Stimulated activated naive B cell treated with anti-CD40 and anti-IgM and Interleukin-4, amounts not matched to agents 10 μg/mL and 1 μg/mL and 100 μg/mL, for 72 hours (primary cell): ENCODE results near the gene C17orf107.
A peak's percentile ranks its signal among the peaks of the same experiment; 100 is the strongest.
"Not testable (repeated sequence)": the region's sequence is repeated elsewhere in the genome, so short reads cannot be mapped to it uniquely, and the experiment has no call there.

ENCODE experiments used
- ATAC-seq, 2 donors: fragments of 150-1000 bp; cut with Tn5 transposase; replicated peaks; 2 replicates each; pipeline ENCODE4 v1.10.0; 2021; ENCODE audit warnings: moderate library complexity in 1 of 2
- DNase-seq: peaks from one replicate; pipeline ENCODE4 v3.0.0; 2021
- H3K27ac Mint-ChIP-seq: one replicate; pipeline ENCODE4 v1.8.0; 2022; ENCODE audit warnings: mild to moderate bottlenecking, mixed read lengths
- H3K27me3 Mint-ChIP-seq, 2 donors: one replicate each; pipeline ENCODE4 v1.8.0; 2022; ENCODE audit warnings: mixed read lengths in 2 of 2
- H3K36me3 Mint-ChIP-seq, 2 donors: one replicate each; pipeline ENCODE4 v1.8.0; 2022; ENCODE audit warnings: mixed read lengths in 2 of 2, mild to moderate bottlenecking in 1 of 2
- H3K4me1 Mint-ChIP-seq, 2 donors: one replicate each; pipeline ENCODE4 v1.8.0; 2022; ENCODE audit warnings: mixed read lengths in 2 of 2, mild to moderate bottlenecking in 1 of 2
- H3K4me3 Mint-ChIP-seq, 2 donors: one replicate each; pipeline ENCODE4 v1.8.0; 2022; ENCODE audit warnings: mild to moderate bottlenecking in 2 of 2, mixed read lengths in 2 of 2, moderate library complexity in 1 of 2
- H3K9me3 Mint-ChIP-seq, 2 donors: one replicate each; pipeline ENCODE4 v1.8.0; 2022; ENCODE audit warnings: mixed read lengths in 2 of 2, mild to moderate bottlenecking in 1 of 2

Gene C17orf107

GRCh38 chr17:4899341-4900230, at the start of gene C17orf107:
C17orf107 (plus strand) TSS chr17:4899536; CDS start chr17:4899763, 227 bp downstream.
- Mint-ChIP-seq H3K27me3 (peaks cover 4 to 18% of the 10 kb centered on the region in 2 donors), H3K36me3 (peaks cover 34 to 38% of the 10 kb centered on the region in 2 donors)

GRCh38 chr17:4850246-4850645, 49.1 kb upstream of the C17orf107 start:
- H3K27ac Mint-ChIP-seq, result peak overlapping the region; percentile 20
- H3K27me3 Mint-ChIP-seq, result no peaks in the 10 kb centered on the region
- peaks cover 14 to 31% of the 10 kb centered on the region in 2 donors for H3K36me3 Mint-ChIP-seq
- no peak for DNase-seq
- no peak for ATAC-seq
- H3K4me3 Mint-ChIP-seq, result no peak overlapping the region
- peaks cover 28 to 41% of the 10 kb centered on the region in 2 donors for H3K4me1 Mint-ChIP-seq
- peaks cover 0 to 2% of the 10 kb centered on the region in 2 donors for H3K9me3 Mint-ChIP-seq

More at GRCh38 chr17:4899341-4900230, at the start of gene C17orf107:
- DNase-seq (peak; percentile 82), ATAC-seq (peak; percentile 57 to 73)
- H3K27ac Mint-ChIP-seq, result peak within 1 kb of the TSS; percentile 91
- H3K4me1 Mint-ChIP-seq, result peaks cover 38 to 47% of the 10 kb centered on the region in 2 donors
- peak within 1 kb of the TSS; percentile 84 to 87 for H3K4me3 Mint-ChIP-seq
- peaks cover 0 to 1% of the 10 kb centered on the region in 2 donors for H3K9me3 Mint-ChIP-seq

- no peak for ATAC-seq
- Mint-ChIP-seq H3K27me3 (no peaks in the 10 kb centered on the region), H3K9me3 (peaks cover 0 to 2% of the 10 kb centered on the region in 2 donors), H3K27ac (no peak overlapping the region), H3K4me1 (peaks cover 26 to 38% of the 10 kb centered on the region in 2 donors), H3K4me3 (no peak overlapping the region), H3K36me3 (peaks cover 12 to 30% of the 10 kb centered on the region in 2 donors)
- no peak for DNase-seq
Observed at GRCh38 chr17:4851084-4851483, 48.3 kb upstream of the C17orf107 start.

DNA sequence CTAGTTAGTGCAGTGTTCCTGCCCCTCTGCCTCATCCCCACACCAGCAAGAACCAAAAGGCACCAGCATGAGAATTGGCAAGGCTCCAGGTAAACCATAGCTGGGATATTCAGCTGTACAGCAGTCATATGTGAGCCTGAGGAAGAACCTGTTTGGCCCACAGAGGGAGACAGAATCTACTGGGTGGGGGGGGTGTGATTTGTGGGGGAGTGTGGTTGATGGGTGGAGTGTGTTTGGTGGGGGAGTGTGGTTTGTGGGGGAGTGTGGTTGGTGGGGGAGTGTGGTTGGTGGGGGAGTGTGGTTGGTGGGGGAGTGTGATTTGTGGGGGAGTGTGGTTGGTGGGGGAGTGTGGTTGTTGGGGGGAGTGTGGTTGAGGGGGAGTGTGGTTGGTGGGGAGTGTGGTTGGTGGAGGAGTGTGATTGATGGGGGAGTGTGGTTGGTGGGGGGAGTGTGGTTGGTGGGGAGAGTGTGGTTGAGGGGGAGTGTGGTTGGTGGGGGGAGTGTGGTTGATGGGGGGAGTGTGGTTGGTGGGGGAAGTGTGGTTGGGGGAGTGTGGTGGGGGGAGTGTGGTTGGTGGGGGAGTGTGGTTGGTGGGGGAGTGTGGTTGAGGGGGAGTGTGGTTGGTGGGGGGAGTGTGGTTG, 46.6 kb upstream of the C17orf107 start:
- no peak overlapping the region for H3K27ac Mint-ChIP-seq
- peaks cover 18 to 39% of the 10 kb centered on the region in 2 donors for H3K36me3 Mint-ChIP-seq
- no peaks in the 10 kb centered on the region for H3K27me3 Mint-ChIP-seq
- DNase-seq (no peak), ATAC-seq (no peak)
- no peak overlapping the region for H3K4me3 Mint-ChIP-seq
- peaks cover 30 to 40% of the 10 kb centered on the region in 2 donors for H3K4me1 Mint-ChIP-seq
- H3K9me3 Mint-ChIP-seq, result peaks cover 0 to 2% of the 10 kb centered on the region in 2 donors

DNA sequence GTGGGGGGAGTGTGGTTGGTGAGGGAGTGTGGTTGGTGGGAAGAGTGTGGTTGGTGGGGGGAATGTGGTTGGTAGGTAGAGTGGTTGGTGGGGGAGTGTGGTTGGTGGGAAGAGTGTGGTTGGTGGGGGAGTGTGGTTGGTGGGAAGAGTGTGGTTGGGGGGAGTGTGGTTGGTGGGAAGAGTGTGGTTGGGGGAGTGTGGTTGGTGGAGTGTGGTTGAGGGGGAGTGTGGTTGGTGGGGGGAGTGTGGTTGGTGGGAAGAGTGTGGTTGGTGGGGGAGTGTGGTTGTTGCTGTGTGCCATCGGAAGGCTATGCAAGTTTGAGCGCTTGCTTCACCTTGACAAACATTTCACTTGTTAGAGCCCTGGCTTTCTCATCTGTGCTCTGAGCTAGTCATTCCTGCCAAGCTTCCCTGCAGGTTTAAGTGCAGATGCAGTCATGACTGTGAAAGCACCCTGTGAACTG, 46.1 kb upstream of the C17orf107 start:
- H3K4me3 Mint-ChIP-seq, result no peak overlapping the region
- ATAC-seq (no peak), DNase-seq (no peak)
- peaks cover 0 to 2% of the 10 kb centered on the region in 2 donors for H3K9me3 Mint-ChIP-seq
- peaks cover 28 to 43% of the 10 kb centered on the region in 2 donors for H3K4me1 Mint-ChIP-seq
- peaks cover 18 to 40% of the 10 kb centered on the region in 2 donors for H3K36me3 Mint-ChIP-seq
- H3K27me3 Mint-ChIP-seq, result no peaks in the 10 kb centered on the region
- H3K27ac Mint-ChIP-seq, result no peak overlapping the region

DNA sequence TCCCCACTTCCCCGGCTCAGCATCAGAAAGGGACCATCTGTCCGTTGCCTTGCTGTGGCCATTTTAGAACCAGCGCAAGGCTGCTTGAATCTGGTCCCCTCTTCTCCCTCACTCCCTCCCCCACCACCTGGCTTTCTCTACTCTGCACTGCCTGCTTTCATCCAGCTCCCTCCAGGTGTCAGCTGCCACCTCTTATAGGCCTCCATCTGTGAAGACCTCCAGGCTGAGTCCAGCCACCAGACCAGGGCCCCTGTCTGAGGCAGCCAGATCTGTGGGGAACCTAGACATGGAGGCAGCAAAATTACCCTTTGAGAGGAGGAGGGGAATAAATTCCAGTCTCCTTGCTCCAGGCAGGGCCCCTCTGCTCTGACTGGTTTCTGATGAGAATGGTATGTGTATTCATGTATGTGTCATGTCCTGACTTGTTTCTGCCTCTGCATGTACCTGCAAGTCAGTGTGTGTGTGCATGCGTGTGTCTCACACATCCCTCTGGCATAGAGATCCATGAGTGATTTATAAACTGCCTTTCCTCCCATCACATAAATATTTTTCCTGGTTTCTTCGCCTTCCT, 45.1 kb upstream of the C17orf107 start:
- no peak for ATAC-seq
- Mint-ChIP-seq H3K4me3 (no peak overlapping the region), H3K27me3 (no peaks in the 10 kb centered on the region), H3K36me3 (peaks cover 18 to 40% of the 10 kb centered on the region in 2 donors), H3K9me3 (peaks cover 0 to 2% of the 10 kb centered on the region in 2 donors), H3K4me1 (peaks cover 28 to 48% of the 10 kb centered on the region in 2 donors), H3K27ac (no peak overlapping the region)
- DNase-seq, result no peak

- Mint-ChIP-seq H3K4me1 (peaks cover 20 to 27% of the 10 kb centered on the region in 2 donors), H3K9me3 (peaks cover 0 to 2% of the 10 kb centered on the region in 2 donors), H3K4me3 (no peak overlapping the region), H3K27ac (no peak overlapping the region), H3K27me3 (no peaks in the 10 kb centered on the region), H3K36me3 (peaks cover 23 to 44% of the 10 kb centered on the region in 2 donors)
- DNase-seq (no peak), ATAC-seq (no peak)
Observed at GRCh38 chr17:4856271-4856936, 42.9 kb upstream of the C17orf107 start.

GRCh38 chr17:4856937-4857314, 42.4 kb upstream of the C17orf107 start:
- H3K4me3 Mint-ChIP-seq, result no peak overlapping the region
- ATAC-seq, result no peak
- no peak for DNase-seq
- peaks cover 18 to 27% of the 10 kb centered on the region in 2 donors for H3K4me1 Mint-ChIP-seq
- H3K27ac Mint-ChIP-seq, result peak overlapping the region; percentile 85
- no peaks in the 10 kb centered on the region for H3K27me3 Mint-ChIP-seq
- peaks cover 0 to 2% of the 10 kb centered on the region in 2 donors for H3K9me3 Mint-ChIP-seq
- H3K36me3 Mint-ChIP-seq, result peaks cover 21 to 43% of the 10 kb centered on the region in 2 donors

DNA sequence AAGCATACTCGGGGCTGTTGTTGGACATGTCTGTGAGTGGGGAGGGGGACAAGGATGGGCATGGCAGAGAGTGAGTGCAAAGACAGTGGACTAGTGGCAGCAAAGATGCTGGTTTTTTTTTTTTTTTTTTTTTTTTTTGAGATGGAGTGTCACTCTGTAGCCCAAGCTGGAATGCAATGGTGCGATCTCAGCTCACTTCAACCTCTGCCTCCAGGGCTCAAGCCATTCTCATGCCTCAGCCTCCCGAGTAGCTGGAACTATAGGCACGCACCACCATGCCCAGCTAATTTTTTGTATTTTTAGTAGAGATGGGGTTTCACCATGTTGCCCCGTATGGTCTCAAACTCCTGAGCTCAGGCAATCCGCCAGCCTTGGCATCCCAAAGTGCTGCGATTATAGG, 42.0 kb upstream of the C17orf107 start:
- not testable (repeated sequence) for H3K4me3 Mint-ChIP-seq, H3K9me3 Mint-ChIP-seq, DNase-seq, ATAC-seq, H3K27me3 Mint-ChIP-seq
- Mint-ChIP-seq H3K27ac (peak overlapping the region; percentile 85), H3K36me3 (peaks cover 18 to 41% of the 10 kb centered on the region in 2 donors), H3K4me1 (peaks cover 16 to 25% of the 10 kb centered on the region in 2 donors)

GRCh38 chr17:4858068-4858881, 41.1 kb upstream of the C17orf107 start:
- peaks cover 18 to 39% of the 10 kb centered on the region in 2 donors for H3K36me3 Mint-ChIP-seq

DNA sequence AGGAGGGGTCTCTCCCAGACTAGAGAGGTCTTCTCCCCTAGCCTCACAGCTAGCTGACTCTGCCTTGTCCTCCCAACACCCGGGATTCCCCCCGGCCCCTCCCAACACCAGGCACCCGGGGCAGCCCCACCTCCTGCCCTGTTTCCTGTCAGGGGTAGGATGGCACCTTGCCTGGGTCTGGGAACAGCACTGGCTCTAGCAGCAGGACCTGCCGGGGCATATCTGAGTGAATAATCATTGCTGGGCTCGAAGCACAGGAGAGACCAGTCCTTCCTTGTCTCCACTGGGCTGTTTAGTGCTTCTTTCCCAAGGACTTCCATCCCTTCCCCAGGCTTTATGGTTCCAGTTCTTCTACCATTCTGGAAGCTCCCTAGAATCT, 40.5 kb upstream of the C17orf107 start:
- Mint-ChIP-seq H3K27ac (no peak overlapping the region), H3K4me1 (peaks cover 17 to 23% of the 10 kb centered on the region in 2 donors), H3K36me3 (peaks cover 18 to 36% of the 10 kb centered on the region in 2 donors), H3K27me3 (no peaks in the 10 kb centered on the region), H3K4me3 (no peak overlapping the region), H3K9me3 (no peaks in the 10 kb centered on the region)
- ATAC-seq (no peak), DNase-seq (no peak)

More at GRCh38 chr17:4858068-4858881, 41.1 kb upstream of the C17orf107 start:
- DNase-seq (no peak), ATAC-seq (no peak)
- H3K9me3 Mint-ChIP-seq, result no peaks in the 10 kb centered on the region
- H3K27me3 Mint-ChIP-seq, result no peaks in the 10 kb centered on the region
- peaks cover 17 to 23% of the 10 kb centered on the region in 2 donors for H3K4me1 Mint-ChIP-seq
- H3K4me3 Mint-ChIP-seq, result no peak overlapping the region
- no peak overlapping the region for H3K27ac Mint-ChIP-seq

- ATAC-seq (no peak), DNase-seq (no peak)
- H3K27ac Mint-ChIP-seq, result peak overlapping the region; percentile 31
- H3K27me3 Mint-ChIP-seq, result no peaks in the 10 kb centered on the region
- H3K4me1 Mint-ChIP-seq, result peaks cover 16% of the 10 kb centered on the region in 2 donors
- H3K36me3 Mint-ChIP-seq, result peaks cover 11 to 28% of the 10 kb centered on the region in 2 donors
- H3K9me3 Mint-ChIP-seq, result no peaks in the 10 kb centered on the region
- no peak overlapping the region for H3K4me3 Mint-ChIP-seq
Observed at GRCh38 chr17:4859816-4860625, 39.3 kb upstream of the C17orf107 start.
